Subcutaneous adipose tissue (tissue), 4 donors: Measurements from ENCODE around the gene PEX10. TPM values are rescaled to one million over a fixed set of nuclear protein-coding genes. Genes with fewer than 3 reads are reported as not detected.

ENCODE experiments used
- CTCF ChIP-seq: fragments of 450-650 bp; IDR thresholded peaks from one replicate; pipeline ENCODE4 v1.5.1; 2016; ENCODE audit warnings: low read depth, mild to moderate bottlenecking, control low read depth, antibody characterized with exemption, moderate library complexity
- total RNA-seq, 4 donors: library from RNA; depleted of rRNA; stranded (reverse); fragments of >200 nt; gene quantifications; one replicate each; pipeline ENCODE4 v1.1.0, GENCODE V29; 2016

Gene PEX10
- total RNA-seq, 4 donors from 2014 or later: 16.0 to 45.0 (median 27.3) TPM

- no peak for TF ChIP-seq CTCF
Observed at GRCh38 chr1:2397007-2397679, 15.2 kb downstream of the PEX10 start.

GRCh38 chr1:2396476-2396875 is 15.9 kb downstream of the PEX10 start:
- TF ChIP-seq CTCF: no peak

GRCh38 chr1:2396059-2396458 is 16.3 kb downstream of the PEX10 start:
- no peak for TF ChIP-seq CTCF

GRCh38 chr1:2395245-2395644 is 17.1 kb downstream of the PEX10 start:
- TF ChIP-seq CTCF: no peak

GRCh38 chr1:2394761-2395160 is 17.6 kb downstream of the PEX10 start:
- TF ChIP-seq CTCF: no peak

GRCh38 chr1:2394220-2394619 is 18.1 kb downstream of the PEX10 start:
- no peak for TF ChIP-seq CTCF

GRCh38 chr1:2393471-2393877 is 18.9 kb downstream of the PEX10 start:
- no peak for TF ChIP-seq CTCF
